Stimulated activated CD4-positive, alpha-beta T cell treated with anti-CD3 and anti-CD28 coated beads, Interleukin-15, amount 100 ng/mL, for 48 hours (primary cell): ENCODE data around the gene APOBEC3C.
"Not testable (repeated sequence)": the region's sequence is repeated elsewhere in the genome, so short reads cannot be mapped to it uniquely, and the experiment has no call there.

Experiments used
- DNase-seq, 2 donors: peaks; one replicate each; pipeline ENCODE4 v3.0.0-alpha.2; 2020; ENCODE audit warnings: low read depth in 2 of 2

The APOBEC3C gene

GRCh38 chr22:39020021-39020651, 6.1 kb downstream of the APOBEC3C start:
- not testable (repeated sequence) for DNase-seq

- no peak for DNase-seq
Observed at GRCh38 chr22:39021552-39022250, 7.6 kb downstream of the APOBEC3C start.

GRCh38 chr22:39024519-39025308, 10.7 kb downstream of the APOBEC3C start:
- no peak for DNase-seq

- no peak for DNase-seq
Observed at GRCh38 chr22:39026509-39027150, 12.6 kb downstream of the APOBEC3C start.

- no peak for DNase-seq
Observed at GRCh38 chr22:39027717-39028116, 13.7 kb downstream of the APOBEC3C start.

GRCh38 chr22:39028281-39028680, 14.2 kb downstream of the APOBEC3C start:
- DNase-seq = no peak

- DNase-seq = no peak
Observed at GRCh38 chr22:39029227-39029626, 15.2 kb downstream of the APOBEC3C start.

GRCh38 chr22:39030705-39031104, 16.6 kb downstream of the APOBEC3C start:
- no peak for DNase-seq

GRCh38 chr22:39031434-39032295, 17.6 kb downstream of the APOBEC3C start:
- DNase-seq = not testable (repeated sequence)

GRCh38 chr22:39037071-39037470, 23.0 kb downstream of the APOBEC3C start:
- DNase-seq = not testable (repeated sequence)

- no peak for DNase-seq
Observed at GRCh38 chr22:39039306-39040126, 25.5 kb downstream of the APOBEC3C start.

GRCh38 chr22:39040155-39040537, 26.1 kb downstream of the APOBEC3C start:
- not testable (repeated sequence) for DNase-seq

GRCh38 chr22:39040538-39041296, 26.7 kb downstream of the APOBEC3C start, which contains the start of gene APOBEC3F:
TSS of gene APOBEC3F (plus strand) at chr22:39040864. CDS start at chr22:39040961, 97 bp downstream.
- peak; percentile 52 for DNase-seq

- DNase-seq = no peak
Observed at GRCh38 chr22:39041908-39042307, 27.9 kb downstream of the APOBEC3C start.

- not testable (repeated sequence) for DNase-seq
Observed at GRCh38 chr22:39043063-39043462, 29.0 kb downstream of the APOBEC3C start.

- DNase-seq = not testable (repeated sequence)
Observed at GRCh38 chr22:39045136-39045535, 31.1 kb downstream of the APOBEC3C start.

- DNase-seq = not testable (repeated sequence)
Observed at GRCh38 chr22:39049486-39049885, 35.4 kb downstream of the APOBEC3C start.

GRCh38 chr22:39051844-39052495, 37.9 kb downstream of the APOBEC3C start:
- DNase-seq = not testable (repeated sequence)

GRCh38 chr22:39055658-39056057, 41.6 kb downstream of the APOBEC3C start:
- no peak for DNase-seq
